ENCODE data around the gene ZNF586.

Gene ZNF586

GRCh38 chr19:57829316-57829715 is 59.8 kb downstream of the ZNF586 start:
- H3K9ac ChIP-seq (ENCODE audit: low read length): no peak overlapping the region
- no peak overlapping the region for H3K4me2 ChIP-seq (ENCODE audit: low read length)
- H3K27ac ChIP-seq (ENCODE audit: low read length): no peak overlapping the region
- peaks cover 45% of the 10 kb centered on the region for H4K20me1 ChIP-seq (ENCODE audit: insufficient read depth, low read length)
- H3K4me1 ChIP-seq (ENCODE audit: low read length): peaks cover 3% of the 10 kb centered on the region; the same call in 1 of the 2 replicates
- H3K79me2 ChIP-seq (ENCODE audit: low read length): peaks cover 94% of the 10 kb centered on the region
- H3K36me3 ChIP-seq (replicated peaks; ENCODE audit: low read depth, low read length): peaks cover 17% of the 10 kb centered on the region
- H2AFZ ChIP-seq (ENCODE audit: low read depth, low read length): no peak overlapping the region
- H3K27me3 ChIP-seq (ENCODE audit: low read depth, low read length): no peaks in the 10 kb centered on the region
- TF ChIP-seq CTCF (IDR thresholded peaks at IDR 0.05; ENCODE audit: low read depth, low read length) (no peak), EZH2phosphoT487 (IDR thresholded peaks at IDR 0.05; ENCODE audit: low read depth) (no peak)
- no peaks in the 10 kb centered on the region for H3K9me3 ChIP-seq (ENCODE audit: insufficient read depth, low read length)
- no peak overlapping the region for H3K4me3 ChIP-seq (ENCODE audit: low read length)

GRCh38 chr19:57830071-57830602 is 60.7 kb downstream of the ZNF586 start, which contains the start of gene ZNF587B:
TSS of gene ZNF587B (plus strand) at chr19:57830299. CDS start at chr19:57830529, 230 bp downstream.
- peaks cover 41% of the 10 kb centered on the region; the same call in 1 of the 2 replicates for H4K20me1 ChIP-seq (ENCODE audit: insufficient read depth, low read length)
- H3K9ac ChIP-seq (ENCODE audit: low read length): no peak within 1 kb of the TSS
- TF ChIP-seq EZH2phosphoT487 (IDR thresholded peaks at IDR 0.05; ENCODE audit: low read depth) (no peak), CTCF (IDR thresholded peaks at IDR 0.05; ENCODE audit: low read depth, low read length) (peak; percentile 66)
- H3K36me3 ChIP-seq (replicated peaks; ENCODE audit: low read depth, low read length): peaks cover 17% of the 10 kb centered on the region
- no peak within 1 kb of the TSS for H3K4me2 ChIP-seq (ENCODE audit: low read length)
- H3K79me2 ChIP-seq (ENCODE audit: low read length): peaks cover 89% of the 10 kb centered on the region
- H2AFZ ChIP-seq (ENCODE audit: low read depth, low read length): no peak within 1 kb of the TSS
- no peaks in the 10 kb centered on the region for H3K4me1 ChIP-seq (ENCODE audit: low read length)
- H3K27ac ChIP-seq (ENCODE audit: low read length): no peak within 1 kb of the TSS
- H3K27me3 ChIP-seq (ENCODE audit: low read depth, low read length): no peaks in the 10 kb centered on the region
- no peaks in the 10 kb centered on the region for H3K9me3 ChIP-seq (ENCODE audit: insufficient read depth, low read length)
- H3K4me3 ChIP-seq (ENCODE audit: low read length): no peak within 1 kb of the TSS
